IPS DF 4.7 (cell line): Measurements from ENCODE around the gene NRXN3.

ENCODE experiments used
- DNase-seq: peaks from one replicate; pipeline ENCODE4 v3.0.0-alpha.2; 2013; ENCODE audit warnings: low spot score; ENCODE audit errors: extremely low read depth

Gene NRXN3

DNA sequence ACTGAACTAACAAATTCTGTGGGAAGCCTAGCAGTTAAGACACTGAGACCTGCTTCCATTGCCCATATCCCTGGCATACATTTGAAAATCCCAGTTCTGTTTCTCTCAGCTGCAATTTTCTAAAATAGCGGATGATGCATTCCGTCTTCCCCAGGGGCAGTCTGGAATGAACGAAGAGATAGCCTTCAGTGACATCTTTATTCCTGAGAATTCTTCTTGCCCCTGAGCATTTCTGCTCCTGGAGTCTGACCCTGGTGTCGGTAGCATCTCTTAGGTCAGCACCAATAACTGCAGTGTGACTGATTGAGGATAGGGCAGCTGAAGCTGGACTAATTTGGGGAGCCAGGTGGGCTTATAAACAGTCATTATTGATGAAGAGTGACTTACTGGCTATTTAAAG, 1488.6 kb downstream of the NRXN3 start:
- no peak for DNase-seq

DNA sequence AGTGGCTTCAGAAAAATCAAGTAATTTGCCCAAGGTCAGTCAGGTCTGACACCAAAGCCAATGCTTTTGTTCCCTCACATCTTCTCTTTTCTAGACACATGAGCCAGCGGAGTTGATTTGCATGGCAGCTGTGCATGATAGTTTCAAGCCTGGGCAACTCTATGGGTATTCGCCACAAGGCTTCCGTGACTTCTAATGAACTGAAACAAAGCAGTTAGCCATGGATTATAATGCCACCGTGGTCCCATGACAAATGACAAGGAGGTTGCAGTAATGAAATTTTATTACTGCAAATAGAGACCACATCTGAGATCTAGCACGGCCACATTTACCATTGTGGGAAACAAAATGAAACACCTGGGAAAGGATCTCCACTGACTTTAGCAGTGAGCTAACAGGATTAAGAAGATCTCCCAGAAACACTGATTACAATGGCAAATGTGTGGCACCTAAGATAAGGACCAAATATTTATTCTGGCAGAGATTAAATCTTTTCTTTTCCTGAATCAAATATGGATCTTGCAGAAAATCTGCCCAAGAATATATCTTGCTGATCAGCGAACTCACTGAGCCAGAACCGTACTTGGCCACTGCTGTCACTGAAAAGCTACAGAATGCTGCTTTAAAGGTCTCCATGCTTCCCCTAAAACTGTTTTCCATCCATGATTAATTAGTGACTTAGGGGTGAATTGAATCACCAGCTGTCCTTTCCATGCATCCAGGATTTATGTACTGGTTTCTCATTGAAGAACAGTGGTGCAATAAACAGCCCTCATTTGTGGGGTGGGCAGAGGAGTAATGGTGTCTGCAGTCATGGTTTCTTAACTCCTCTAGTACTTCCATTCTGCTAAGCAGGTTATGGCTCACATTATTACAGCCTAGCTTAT, 1490.1 kb downstream of the NRXN3 start:
- DNase-seq, result no peak

DNA sequence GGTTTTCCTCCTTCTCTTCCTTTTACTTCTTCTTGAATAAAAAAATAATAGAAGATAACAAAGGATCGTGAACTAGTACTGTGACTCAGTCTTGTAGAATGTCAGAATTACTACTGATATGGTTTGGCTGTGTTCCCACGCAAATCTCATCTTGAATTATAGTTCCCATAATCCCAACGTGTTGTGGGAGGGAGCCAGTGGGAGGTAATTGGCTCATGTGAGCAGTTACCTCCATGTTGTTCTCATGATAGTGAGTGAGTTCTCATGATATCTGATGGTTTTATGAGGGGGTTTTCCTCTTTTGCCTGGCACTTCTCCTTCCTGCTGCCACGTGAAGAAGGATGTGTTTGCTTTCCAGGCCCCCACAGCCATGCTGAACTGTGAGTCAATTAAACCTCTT, 1491.6 kb downstream of the NRXN3 start:
- DNase-seq, result no peak

DNA sequence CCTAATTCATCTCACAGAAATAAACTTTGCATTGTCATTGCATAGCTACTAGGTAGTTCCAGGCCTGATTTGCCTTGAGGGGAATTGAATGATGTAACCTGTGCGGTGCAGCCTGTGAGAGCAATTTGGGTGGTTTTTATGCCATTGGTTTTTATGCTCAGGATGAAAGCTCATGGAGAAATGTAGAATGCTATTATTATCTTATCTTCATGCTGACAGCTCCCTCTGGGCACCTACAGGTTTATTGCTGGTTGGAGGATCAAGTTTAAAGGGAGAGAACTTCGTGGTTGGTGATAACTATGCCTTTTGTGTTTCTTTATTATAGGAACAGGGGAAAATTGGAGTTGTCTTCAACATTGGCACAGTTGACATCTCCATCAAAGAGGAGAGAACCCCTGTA, 1493.3 kb downstream of the NRXN3 start:
- no peak for DNase-seq

DNA sequence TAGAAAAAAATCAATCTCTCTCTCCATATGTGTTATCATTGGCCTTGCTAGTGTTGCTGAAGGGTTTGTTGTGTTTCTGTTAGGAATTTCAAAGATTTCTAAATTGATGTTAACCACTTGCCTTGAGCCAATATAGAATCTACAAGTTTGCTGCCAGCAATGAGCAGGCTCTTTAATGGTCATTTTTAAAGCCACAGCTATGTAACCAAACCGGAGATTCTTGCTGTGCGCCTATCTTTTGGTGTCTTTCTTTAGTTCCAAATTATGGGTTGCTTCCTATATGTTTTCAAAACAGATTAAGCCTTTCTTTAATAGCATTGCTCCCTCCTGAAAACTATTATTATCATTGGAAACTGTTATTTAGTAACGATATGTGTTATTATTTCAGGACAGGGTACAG, 1495.4 kb downstream of the NRXN3 start:
- no peak for DNase-seq

DNA sequence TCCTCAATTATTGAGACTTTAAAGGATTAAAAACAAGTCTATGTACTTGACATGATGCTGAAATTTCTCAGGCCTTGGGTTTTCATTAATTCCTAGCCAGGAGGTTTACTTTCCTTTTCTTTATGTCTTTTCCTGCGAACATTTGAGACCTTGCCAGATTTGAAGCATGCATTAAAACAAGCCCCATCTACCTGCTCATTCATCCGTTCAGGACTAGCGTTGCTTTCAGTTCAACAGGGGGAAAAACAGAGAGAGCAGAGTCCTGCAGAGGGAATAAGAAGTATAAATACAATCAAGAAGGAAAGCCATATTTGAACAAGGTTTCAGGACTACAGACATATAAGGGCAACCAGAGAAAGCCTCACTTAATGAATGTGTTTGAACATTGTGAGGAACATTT, 1498.8 kb downstream of the NRXN3 start:
- no peak for DNase-seq

DNA sequence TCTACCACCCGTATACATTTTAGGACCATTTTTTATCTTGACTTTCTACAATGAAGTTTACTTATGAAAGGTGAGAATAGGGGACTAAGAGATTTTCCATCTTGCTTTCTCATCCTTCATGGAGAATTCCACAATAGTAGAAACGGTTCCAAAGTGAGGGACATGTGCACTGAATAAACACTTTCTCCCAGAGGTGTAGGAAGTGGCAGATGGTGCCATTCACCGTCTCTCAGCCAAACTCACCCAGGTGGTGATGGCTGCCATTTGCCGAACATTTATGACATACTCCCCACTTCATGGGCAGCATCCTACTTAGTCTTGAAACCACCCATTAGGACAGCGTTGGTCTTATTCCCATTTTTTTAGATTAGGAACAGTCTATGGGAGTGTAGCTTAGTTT, 1500.6 kb downstream of the NRXN3 start:
- no peak for DNase-seq

DNA sequence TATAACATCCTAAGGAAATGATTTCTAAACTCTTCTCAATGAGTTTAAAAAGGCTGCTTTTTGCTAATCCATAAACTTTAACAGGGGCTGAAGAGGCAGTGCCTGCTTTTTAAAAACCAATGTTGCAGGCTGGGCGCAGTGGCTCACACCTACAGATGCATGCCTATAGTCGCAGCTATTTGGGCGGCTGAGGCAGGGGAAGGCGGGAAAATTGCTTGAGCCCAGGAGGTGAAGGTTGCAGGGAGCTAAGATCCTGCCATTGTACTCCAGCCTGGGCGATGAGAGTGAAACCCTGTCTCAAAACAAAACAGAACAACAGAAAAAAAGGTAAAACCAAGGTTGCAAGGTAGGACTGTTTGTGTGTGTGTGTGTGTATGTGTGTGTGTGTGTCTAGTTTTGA, 1509.9 kb downstream of the NRXN3 start:
- no peak for DNase-seq

DNA sequence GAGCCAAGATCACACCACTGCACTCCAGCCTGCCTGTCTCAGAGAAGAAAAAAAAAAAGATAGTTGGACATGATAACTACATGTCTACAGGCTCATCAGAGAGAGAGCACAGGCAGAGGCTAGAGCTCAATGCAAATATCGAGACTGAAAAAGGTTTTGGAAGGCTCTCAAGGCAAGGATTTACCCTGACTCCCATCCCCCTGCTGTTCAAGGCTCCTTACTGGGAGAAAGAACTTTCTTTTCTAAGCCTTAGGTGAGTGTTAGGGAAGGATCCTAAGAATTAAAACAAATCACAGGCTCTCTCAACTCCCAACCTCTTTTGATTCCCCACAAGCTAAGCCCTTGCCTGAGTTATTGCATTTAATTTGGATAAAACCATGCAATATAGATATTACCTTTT, 1516.0 kb downstream of the NRXN3 start:
- no peak for DNase-seq

DNA sequence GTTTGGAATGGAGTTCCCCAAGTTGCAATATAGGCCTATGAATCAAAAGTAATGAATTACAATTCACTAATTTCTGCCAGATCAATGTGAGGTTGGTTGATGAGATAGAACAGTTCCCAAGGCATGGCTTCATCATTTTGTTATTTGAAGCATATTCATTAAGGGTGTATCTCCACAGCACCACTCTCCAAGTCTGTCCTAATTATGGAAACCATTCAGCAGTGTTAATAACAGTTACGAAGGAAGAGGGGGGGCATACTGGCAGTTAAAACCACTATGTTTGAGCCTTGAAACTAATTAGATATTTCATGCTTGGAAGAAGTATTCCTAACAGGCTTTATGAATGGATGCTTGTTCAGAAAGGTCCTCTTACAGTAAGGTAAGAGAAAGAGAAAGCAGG, 1520.8 kb downstream of the NRXN3 start:
- DNase-seq, result no peak

DNA sequence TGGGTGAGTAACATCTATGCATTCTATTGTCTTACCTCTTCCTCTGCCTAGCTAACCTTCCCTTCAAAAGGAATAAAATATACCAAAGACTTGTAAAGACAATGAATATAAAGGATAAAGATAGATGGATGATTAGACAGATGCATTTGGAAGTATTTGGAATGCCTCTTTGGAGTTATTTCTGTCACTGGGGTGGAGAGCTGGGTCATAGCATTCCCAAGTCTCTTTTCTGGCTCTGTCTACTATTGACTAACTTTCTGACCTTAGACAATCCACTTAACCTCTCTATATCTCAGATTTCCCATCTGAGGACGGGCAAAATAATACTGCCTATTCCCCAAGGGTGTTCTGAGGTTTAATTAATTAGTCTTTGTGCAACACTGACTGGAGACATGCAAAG, 1523.8 kb downstream of the NRXN3 start:
- DNase-seq, result no peak

DNA sequence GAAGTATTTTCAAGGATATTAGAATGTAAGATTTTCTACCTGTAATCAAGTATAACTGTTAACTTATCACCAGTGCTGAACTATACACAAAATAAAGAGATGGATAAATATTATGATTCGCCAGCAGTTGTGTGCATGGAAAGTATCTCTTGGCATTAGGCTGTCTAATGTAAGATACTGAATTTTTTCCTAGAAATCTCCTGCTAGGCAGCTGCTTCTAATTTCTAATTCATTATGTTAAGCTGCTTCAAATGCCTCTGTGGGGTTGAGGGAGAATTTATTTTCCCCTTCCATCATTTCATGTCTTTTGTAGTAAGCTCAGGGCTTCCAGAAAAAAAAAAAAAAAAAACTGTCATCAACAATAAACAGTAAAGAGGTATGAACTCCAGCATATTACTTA, 1525.1 kb downstream of the NRXN3 start:
- DNase-seq, result no peak

DNA sequence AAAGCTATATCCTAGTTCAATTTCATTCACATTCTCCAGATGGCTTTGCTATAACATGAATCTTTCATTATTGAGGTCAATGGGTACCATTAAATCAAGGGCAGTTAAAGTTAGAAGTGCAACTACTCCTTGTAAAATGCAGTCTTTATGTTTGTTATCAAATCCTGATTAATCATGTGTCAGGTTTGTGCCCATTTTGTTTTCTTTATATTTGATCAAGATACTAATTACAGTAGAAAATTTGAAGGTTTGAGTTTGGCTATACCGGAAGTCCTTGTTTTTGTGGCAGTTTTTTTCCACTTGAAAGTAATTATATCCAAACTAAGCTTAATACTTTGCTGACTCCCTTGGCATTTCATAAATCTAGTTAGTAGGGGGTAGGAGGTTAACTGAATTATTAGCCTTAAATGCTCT, 1528.1 kb downstream of the NRXN3 start:
- DNase-seq, result no peak

DNA sequence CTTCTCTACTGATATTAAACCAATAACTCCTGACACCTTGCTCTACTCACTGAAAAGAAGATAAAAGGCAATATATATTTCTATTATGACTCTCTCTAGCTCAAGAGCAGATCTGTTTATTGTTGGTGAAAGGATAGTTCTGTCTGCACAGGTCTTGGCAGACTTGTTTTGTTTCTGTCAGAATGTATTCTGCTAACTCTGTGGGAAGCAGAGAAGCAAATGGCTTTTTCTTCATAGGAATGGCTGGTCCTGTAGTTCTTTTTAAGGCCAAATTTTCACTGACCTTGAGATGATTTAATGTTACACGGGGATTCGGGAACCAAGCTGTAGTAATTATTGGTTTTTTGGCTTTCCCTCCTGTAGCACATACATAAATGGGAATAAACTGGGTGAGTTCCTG, 1529.0 kb downstream of the NRXN3 start:
- DNase-seq, result no peak

DNA sequence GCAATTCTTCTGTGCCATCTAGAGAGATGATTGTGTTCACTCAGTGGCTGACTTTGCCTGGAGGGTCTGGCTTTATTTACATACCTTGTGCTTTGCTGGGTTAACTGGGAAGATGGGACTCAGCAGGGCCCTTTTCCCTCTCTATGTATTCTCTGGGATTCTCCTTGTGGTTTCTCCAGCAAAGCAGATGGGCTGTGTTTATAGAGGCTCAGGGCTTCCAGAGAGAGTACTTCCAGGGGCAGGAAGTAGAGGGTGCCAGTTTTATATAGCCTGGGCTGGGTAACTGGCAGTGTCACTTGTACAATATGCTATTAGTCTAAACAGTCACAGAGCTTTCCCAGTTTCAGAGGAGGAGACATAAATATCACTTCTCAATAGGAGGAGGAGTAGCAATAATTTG, 1531.2 kb downstream of the NRXN3 start:
- no peak for DNase-seq

DNA sequence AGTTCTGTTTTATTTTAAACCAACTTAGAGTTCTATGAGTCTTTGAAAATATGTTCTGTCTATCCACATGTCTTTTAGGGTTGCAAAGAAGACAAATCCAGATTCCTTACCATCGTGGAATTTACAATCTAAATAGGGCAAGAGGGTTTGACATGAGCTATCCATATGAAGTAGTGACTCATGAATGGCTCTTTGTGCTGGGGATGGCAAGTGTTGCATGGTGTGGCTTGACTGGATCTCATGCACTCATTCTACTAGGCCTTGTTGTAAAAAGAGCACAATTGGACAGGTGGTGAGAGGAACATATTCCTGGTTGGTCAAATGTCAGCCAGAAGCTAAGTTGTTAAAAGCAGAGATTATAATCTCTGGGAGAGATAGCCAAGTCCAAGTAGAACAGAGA, 1532.0 kb downstream of the NRXN3 start:
- no peak for DNase-seq

DNA sequence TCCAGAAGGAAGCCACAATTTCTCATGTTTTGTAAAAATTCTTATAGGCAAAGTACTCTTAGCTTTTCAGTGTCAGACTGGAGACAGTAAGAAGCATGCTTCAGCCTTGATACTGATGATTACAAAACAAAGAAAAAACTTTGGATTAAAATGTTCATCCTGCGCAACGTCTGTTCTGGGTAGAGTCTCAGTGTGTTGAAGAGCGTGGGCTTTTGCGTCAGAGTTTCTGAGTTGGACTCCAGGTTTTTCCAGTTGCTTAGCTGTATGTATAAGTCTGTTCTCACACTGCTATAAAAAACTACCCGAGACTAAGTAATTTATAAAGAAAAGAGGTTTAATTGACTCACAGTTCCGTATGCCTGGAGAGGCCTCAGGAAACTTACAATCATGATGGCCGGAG, 1533.0 kb downstream of the NRXN3 start:
- DNase-seq, result no peak

DNA sequence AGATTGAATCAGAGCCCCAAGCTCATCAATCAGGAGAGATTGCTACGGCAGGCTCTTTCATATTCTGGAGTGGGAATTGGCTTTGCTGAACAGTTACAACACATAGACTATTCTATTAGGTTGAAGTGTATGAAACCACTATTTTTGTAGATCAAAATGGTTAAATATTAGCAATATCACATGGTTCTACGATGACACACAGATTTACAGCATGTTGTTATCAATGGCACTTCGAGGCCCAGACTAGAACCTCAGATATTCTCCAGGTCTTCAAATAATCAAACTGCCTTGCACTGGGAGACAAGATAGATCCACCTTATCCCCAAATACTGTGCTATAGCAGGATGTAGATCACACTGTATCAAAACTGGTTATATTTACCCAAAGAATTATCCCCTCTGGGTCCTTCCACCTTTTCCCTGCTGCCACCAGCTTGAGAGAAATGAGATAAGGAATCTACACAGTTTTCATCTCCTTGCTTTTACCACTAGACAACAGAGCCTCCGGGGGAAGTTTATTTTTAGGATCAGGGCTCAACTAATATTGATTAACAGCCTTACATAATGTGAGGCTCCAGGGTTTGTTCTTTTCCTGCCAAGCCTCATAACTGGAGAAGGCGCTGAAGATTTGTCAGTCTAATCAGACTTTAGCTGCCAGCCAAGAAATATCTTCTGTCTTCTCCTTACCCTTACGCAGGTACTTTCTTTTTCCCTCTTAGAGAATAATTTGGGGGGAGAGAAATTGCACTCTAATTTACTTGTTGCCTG, 1534.1 kb downstream of the NRXN3 start:
- no peak for DNase-seq

DNA sequence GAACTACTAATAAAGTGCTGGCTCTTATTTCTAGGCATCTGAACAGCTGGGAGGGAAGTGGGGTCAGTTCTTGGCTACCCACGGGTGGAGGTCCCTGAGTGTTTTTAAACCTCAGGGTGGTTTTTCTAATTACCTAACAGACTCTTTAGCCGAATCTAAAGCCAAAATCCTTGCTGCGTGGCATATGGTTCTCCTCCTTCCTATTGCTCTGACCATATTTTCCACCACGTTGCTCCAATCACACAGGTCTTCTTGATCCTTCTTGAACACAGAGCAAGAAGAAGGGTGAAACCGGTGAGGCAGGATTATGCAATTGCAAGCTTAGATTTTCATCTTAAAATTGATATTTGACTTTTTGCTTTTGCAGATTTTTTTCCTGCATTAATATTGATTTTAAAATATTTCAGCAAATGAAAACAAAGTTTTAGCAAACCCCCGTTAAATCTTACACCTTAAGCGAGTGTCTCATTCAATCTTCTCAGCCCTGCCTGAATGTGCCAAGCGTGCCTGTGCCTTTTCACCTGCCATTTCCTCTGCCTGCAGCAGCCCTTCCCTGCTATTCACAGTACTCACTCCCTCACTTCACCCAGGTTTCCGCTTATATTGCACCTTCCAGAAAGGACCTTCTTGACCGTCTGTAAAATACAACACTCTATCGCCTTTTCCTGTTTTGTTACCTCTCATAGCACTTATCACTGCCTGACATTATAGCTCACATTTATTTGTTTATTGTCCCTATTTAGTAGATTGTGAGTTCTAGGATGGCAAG, 1535.1 kb downstream of the NRXN3 start:
- DNase-seq, result no peak

DNA sequence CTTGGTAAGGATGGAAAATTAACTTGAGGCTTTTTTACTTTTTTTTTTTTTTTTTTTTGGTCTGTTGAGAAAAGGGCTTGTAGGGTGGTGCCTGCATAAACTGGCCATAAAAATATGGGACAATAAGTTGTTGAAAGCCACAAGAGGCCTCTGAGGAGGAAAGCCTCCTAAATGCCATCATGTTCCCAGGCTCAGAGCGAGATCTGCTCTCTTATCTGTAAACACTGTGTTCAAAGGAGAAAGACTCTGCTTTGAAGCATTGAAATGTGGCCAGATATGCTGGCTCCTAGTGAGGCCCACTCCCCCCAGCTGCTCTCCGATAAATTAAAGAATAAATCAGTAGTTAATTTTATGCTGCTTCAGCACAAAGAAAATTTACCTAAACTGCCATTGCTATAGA, 1536.2 kb downstream of the NRXN3 start:
- no peak for DNase-seq

DNA sequence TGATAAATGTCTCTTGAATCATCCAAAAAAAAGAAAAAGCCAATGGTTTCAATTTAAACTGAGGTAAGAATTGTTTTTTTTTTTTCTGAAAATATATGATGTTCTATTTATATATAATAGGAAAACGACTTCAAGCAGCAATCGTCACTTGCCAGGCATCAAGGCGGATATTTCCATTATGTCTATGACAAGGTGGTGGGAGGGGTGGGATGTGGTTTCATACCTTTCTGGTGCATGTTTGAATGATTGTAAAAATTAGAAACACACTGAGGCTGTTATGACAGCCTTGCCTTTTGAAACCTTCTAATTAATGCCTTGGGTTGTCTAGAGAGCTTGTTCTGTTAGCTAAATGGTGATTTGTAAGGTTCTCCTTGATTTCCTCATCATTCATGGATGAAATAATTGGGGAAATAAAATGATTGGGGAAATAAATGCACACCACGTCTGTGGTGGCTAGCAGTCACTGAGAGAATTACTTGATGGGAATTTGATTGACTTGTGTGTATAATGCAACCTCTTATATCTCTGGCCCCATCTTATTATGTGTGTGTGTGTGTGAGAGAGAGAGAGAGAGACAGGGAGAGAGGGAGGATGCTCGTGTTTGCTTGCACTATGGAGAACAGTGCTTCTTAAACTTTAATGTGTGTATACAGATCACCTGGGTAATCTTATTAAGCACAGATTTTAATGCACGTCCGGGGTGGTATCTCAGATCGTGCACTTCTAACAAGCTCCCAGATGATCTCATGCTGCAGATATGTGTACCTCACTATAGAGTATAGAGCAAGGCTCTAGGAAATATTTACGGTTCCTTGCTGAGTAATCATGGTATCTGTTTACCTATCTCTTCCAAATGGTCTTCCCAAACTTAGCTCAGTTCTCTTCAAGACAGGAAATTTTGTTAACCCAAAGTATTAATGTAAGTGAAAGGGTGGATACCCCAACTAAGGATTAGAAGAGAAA, 1538.5 kb downstream of the NRXN3 start:
- no peak for DNase-seq
